Measurements from ENCODE around the gene CEACAM7.
"Not testable (repeated sequence)": the region's sequence is repeated elsewhere in the genome, so short reads cannot be mapped to it uniquely, and the experiment has no call there.

CEACAM7 gene

DNA sequence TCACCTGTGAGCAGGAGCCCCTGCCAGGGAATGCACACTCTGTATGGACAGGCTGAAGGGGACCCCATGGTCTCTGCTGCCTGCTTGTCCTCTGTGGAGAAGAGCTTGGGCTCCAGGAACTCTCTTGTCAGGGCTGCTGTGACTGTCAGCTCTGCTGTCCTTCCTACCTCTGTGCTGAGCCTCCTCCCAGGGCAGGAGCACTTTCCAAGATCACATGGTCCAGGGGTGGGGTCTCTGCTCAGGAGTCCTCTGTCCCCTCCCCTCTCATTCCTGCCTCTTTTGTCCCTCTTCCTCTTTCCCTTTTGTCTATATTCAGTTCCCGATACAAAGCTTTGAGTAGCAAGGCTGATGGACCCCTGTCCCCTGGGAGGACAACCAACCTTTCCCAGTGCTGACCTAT, at the start of gene CEACAM7:
Gene CEACAM7 (minus strand): TSS at position 173 of the 400 bp plus-strand sequence. CDS start 105 bp downstream, at position 68.
- no peak for DNase-seq

DNA sequence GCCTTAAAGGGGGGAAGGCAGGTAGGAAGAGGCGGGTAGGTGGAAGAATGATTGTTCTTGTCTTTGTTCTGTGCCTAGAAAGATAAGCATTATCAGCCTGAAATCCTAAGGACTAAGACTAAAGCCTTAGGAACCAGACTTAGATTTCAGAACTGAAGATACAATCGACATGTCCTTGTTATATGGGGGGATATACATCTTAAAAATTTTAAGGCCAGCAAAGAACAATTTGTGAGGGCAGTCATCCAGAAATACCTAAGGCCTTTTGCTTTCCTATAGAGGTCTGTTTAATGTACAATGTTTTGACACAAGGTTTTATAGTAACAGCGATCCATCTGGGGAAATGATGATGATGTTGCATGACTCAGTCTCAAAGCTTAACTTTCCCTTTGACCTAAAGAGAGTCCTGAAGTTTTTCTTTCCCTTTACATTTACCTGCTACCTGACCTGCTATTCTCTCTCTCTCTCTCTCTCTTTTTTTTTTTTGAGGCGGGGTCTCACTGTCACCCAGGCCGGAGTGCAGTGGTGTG, 47.1 kb upstream of the CEACAM7 start:
- DNase-seq, result no peak

DNA sequence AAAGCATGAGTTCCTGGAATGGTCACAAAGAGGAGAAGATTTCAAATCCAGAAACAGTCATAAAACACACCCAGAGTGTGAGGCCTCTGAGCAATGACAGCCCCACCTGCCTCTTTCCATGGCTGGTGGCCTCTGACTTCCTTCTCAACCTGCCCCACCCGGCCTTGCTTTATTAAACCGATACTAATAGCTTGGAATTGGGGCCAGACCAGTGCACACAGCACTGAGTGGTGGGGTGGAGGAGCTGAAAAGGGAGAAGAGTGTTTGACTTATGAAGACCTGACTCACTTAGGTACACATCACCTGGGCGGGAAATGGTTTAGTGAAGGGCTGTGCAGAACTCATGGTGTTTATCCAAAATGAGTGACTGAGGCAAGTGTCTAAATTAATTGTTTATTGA, 46.5 kb upstream of the CEACAM7 start:
- DNase-seq, result no peak

DNA sequence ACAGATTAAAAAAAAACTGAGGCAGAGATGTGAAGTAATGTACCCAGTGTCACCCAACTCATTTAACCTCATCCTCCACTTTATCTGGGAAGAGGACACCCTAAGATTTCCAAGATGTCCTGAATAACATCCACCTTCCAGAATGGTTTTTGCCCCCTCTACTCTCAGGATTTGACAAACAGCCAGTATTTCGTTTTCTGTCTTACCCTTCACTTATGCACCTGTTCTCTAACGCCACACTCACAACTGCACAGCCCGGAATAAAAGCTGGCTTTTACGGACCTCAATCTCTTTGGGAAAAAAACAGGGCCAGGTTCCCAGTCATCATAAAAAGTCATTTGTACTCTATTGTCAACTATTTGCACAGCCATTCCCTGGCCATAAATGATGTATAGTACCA, 46.1 kb upstream of the CEACAM7 start:
- DNase-seq, result no peak

DNA sequence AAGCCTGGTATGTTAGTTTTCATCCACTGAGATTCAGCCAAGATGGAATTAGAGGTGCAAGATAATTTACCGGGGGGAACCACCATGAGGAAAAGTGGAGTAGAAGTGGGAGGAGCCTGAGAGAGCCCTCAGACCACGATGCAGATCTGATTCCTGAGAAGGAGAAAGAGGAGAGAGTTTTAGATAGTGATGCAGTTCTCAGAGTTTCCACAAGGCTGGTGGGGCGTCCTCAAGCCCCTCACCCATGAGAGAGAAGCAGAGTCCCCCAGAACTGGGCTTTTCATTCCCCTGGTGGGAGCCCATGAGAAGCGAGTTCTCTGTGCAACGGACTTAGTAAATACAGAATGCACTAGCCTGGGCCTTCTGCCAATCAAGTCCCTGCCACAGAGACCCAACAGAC, 38.4 kb upstream of the CEACAM7 start:
- no peak for DNase-seq

DNA sequence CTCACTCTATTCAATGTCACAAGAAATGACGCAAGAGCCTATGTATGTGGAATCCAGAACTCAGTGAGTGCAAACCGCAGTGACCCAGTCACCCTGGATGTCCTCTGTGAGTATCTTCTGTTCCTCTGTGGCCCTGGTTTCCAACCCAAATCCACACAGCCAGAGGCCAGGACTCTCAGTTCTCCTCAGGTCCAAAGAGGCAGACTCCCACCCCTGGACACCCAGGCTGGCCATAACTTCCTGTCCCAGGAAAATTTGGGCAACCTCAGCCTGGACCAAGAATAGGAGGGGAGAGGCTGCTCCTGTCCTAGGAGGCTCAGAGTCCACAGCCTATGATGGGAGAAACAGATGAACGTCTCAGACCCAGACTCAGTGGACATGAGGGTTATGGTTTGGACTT, 32.0 kb upstream of the CEACAM7 start:
- no peak for DNase-seq

DNA sequence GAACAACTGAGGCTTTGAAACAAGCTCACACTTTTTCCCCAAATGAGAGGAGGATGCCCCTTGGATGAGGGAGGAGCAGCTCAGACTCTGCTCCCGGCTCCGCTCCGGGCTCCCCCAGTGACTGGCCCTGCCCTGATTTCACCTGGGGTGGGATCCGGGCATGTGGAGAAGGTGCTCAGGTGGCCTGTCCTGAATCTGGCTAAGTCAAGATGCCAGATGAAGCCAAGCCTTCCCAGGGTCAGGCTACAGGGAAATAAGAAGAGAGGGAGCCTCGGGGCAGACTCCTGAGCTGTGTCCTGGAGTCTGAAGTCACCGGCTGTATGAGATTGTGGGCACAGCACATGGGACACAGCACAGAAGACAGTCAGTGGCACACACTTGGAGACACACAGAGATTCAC, 30.7 kb upstream of the CEACAM7 start:
- no peak for DNase-seq

DNA sequence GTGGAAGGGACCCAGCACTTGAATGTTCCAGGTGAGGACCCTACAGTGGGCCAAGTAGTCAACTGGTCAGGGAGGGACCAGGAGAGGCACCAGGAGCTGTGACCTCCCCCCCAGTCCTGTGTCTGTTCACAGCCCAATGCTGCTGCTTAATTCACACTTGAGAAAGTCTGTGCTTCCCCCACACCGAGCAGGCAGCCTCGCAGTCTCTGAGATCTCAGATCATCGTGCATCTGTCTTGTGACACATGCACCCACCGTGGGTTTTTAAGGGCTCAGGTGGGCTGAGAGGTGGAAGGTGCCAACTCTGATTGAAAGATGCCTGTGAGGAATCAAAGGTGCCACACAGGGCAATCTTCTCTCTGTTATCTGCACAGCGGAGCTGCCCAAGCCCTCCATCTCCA, 26.5 kb upstream of the CEACAM7 start:
- DNase-seq, result no peak

DNA sequence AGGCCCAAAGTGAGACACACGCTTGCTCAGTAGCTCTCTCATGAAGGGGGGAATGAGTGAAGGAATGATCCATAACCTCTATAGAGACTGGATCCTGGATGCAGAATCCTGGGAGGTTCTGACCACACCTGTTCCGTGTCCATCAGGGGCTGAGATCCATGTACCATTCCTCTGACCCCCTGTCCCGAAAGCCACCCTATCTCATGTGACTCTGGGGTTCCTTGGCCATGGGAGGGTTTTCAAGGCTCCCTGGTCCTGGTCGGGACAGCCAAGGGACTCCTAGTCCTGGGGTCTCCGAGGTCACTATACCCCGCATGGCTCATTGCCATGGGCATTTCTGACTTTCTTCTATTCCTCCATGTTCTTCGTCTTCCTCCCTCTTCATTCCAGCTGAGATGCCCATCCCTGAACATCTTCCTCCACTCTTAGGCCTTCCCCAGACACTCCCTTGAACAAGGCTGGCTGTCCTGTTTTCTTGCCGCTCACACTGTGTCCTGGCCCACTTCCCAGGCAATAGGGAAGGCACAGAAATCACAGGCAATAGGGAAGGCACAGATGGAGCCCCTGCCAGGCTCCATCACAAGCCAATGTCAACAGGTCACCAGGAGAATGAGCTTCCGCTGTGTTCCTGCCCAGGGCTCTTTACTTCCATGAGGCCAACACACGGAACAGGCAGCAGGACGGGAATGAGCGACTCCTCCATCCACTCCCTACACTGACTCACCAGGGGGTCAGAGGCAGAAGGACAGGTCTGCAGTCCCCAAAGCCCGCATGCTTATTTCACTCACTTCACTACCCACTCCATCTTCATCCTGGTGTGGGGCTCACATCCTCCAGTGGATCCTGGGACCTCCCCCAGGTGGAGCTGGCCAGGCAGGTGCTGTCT, 23.5 kb upstream of the CEACAM7 start:
- no peak for DNase-seq

DNA sequence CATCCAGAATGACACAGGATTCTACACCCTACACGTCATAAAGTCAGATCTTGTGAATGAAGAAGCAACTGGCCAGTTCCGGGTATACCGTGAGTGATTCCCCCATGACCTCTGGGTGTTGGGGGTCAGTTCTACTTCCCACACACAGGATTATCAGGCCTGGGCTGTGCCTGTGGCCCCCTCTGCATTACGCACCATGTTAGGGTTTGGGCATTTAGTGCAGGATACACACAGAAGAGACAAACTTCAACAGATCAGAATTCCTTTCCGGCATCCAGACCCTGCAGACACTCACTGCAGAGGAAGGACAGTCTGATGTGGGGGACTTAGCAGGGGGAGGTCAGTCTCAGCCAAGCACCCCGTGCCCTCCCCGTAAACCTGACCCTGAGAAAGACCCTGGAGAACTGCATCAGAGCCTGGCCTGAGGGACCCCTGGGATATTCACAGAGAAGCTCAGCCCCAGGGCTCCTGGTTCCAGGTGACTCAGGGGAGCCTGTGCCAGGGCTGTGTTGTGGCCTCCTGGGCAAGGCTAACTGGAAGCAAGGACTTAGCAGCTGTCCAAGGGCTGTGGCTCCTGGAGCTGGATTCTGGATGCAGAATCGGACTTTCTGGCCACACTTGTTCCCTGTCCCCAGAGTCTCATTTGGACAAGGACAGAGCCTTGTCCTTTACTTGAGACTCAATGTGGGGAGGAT, 22.0 kb upstream of the CEACAM7 start:
- no peak for DNase-seq

DNA sequence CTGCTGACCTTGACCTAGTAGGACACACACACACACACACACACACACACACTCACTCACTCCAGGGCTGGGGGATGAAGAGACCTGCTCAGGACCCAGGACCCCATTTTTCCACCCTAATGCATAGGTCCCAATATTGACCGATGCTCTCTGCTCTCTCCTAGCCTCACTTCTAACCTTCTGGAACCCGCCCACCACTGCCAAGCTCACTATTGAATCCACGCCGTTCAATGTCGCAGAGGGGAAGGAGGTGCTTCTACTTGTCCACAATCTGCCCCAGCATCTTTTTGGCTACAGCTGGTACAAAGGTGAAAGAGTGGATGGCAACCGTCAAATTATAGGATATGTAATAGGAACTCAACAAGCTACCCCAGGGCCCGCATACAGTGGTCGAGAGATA, 21.4 kb upstream of the CEACAM7 start:
- DNase-seq, result not testable (repeated sequence)

DNA sequence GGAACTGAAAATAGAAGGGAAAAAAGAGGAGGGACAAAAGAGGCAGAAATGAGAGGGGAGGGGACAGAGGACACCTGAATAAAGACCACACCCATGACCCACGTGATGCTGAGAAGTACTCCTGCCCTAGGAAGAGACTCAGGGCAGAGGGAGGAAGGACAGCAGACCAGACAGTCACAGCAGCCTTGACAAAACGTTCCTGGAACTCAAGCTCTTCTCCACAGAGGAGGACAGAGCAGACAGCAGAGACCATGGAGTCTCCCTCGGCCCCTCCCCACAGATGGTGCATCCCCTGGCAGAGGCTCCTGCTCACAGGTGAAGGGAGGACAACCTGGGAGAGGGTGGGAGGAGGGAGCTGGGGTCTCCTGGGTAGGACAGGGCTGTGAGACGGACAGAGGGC, 20.4 kb upstream of the CEACAM7 start, which contains the start of gene CEACAM5:
Gene CEACAM5 (plus strand): TSS at position 146 of the 400 bp plus-strand sequence. CDS start 106 bp downstream, at position 252.
- no peak for DNase-seq

DNA sequence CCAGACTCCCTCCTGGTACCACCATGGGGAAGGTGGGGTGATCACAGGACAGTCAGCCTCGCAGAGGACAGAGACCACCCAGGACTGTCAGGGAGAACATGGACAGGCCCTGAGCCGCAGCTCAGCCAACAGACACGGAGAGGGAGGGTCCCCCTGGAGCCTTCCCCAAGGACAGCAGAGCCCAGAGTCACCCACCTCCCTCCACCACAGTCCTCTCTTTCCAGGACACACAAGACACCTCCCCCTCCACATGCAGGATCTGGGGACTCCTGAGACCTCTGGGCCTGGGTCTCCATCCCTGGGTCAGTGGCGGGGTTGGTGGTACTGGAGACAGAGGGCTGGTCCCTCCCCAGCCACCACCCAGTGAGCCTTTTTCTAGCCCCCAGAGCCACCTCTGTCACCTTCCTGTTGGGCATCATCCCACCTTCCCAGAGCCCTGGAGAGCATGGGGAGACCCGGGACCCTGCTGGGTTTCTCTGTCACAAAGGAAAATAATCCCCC, 19.9 kb upstream of the CEACAM7 start:
- DNase-seq, result no peak

DNA sequence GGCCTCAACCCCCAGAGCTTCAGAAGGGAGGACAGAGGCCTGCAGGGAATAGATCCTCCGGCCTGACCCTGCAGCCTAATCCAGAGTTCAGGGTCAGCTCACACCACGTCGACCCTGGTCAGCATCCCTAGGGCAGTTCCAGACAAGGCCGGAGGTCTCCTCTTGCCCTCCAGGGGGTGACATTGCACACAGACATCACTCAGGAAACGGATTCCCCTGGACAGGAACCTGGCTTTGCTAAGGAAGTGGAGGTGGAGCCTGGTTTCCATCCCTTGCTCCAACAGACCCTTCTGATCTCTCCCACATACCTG, 19.4 kb upstream of the CEACAM7 start:
- no peak for DNase-seq

DNA sequence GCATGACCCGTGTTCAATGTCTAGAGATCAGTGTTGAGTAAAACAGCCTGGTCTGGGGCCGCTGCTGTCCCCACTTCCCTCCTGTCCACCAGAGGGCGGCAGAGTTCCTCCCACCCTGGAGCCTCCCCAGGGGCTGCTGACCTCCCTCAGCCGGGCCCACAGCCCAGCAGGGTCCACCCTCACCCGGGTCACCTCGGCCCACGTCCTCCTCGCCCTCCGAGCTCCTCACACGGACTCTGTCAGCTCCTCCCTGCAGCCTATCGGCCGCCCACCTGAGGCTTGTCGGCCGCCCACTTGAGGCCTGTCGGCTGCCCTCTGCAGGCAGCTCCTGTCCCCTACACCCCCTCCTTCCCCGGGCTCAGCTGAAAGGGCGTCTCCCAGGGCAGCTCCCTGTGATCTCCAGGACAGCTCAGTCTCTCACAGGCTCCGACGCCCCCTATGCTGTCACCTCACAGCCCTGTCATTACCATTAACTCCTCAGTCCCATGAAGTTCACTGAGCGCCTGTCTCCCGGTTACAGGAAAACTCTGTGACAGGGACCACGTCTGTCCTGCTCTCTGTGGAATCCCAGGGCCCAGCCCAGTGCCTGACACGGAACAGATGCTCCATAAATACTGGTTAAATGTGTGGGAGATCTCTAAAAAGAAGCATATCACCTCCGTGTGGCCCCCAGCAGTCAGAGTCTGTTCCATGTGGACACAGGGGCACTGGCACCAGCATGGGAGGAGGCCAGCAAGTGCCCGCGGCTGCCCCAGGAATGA, 18.9 kb upstream of the CEACAM7 start:
- peak in 1 of 2 experiments; percentile 32 for DNase-seq

DNA sequence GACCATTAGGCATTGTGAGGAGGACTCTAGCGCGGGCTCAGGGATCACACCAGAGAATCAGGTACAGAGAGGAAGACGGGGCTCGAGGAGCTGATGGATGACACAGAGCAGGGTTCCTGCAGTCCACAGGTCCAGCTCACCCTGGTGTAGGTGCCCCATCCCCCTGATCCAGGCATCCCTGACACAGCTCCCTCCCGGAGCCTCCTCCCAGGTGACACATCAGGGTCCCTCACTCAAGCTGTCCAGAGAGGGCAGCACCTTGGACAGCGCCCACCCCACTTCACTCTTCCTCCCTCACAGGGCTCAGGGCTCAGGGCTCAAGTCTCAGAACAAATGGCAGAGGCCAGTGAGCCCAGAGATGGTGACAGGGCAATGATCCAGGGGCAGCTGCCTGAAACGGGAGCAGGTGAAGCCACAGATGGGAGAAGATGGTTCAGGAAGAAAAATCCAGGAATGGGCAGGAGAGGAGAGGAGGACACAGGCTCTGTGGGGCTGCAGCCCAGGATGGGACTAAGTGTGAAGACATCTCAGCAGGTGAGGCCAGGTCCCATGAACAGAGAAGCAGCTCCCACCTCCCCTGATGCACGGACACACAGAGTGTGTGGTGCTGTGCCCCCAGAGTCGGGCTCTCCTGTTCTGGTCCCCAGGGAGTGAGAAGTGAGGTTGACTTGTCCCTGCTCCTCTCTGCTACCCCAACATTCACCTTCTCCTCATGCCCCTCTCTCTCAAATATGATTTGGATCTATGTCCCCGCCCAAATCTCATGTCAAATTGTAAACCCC, 17.5 kb upstream of the CEACAM7 start:
- DNase-seq, result no peak

DNA sequence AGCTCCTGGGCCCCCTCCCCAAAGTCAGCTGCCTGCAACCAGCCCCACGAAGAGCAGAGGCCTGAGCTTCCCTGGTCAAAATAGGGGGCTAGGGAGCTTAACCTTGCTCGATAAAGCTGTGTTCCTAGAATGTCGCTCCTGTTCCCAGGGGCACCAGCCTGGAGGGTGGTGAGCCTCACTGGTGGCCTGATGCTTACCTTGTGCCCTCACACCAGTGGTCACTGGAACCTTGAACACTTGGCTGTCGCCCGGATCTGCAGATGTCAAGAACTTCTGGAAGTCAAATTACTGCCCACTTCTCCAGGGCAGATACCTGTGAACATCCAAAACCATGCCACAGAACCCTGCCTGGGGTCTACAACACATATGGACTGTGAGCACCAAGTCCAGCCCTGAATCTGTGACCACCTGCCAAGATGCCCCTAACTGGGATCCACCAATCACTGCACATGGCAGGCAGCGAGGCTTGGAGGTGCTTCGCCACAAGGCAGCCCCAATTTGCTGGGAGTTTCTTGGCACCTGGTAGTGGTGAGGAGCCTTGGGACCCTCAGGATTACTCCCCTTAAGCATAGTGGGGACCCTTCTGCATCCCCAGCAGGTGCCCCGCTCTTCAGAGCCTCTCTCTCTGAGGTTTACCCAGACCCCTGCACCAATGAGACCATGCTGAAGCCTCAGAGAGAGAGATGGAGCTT, 15.7 kb upstream of the CEACAM7 start:
- no peak for DNase-seq

DNA sequence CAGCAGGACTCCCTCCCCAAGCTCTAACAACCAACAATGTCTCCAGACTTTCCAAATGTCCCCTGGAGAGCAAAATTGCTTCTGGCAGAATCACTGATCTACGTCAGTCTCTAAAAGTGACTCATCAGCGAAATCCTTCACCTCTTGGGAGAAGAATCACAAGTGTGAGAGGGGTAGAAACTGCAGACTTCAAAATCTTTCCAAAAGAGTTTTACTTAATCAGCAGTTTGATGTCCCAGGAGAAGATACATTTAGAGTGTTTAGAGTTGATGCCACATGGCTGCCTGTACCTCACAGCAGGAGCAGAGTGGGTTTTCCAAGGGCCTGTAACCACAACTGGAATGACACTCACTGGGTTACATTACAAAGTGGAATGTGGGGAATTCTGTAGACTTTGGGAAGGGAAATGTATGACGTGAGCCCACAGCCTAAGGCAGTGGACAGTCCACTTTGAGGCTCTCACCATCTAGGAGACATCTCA, 14.1 kb upstream of the CEACAM7 start:
- peak in 1 of 2 experiments; percentile 19 for DNase-seq

DNA sequence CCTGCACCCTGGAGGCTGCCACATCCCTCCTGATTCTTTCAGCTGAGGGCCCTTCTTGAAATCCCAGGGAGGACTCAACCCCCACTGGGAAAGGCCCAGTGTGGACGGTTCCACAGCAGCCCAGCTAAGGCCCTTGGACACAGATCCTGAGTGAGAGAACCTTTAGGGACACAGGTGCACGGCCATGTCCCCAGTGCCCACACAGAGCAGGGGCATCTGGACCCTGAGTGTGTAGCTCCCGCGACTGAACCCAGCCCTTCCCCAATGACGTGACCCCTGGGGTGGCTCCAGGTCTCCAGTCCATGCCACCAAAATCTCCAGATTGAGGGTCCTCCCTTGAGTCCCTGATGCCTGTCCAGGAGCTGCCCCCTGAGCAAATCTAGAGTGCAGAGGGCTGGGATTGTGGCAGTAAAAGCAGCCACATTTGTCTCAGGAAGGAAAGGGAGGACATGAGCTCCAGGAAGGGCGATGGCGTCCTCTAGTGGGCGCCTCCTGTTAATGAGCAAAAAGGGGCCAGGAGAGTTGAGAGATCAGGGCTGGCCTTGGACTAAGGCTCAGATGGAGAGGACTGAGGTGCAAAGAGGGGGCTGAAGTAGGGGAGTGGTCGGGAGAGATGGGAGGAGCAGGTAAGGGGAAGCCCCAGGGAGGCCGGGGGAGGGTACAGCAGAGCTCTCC, 13.5 kb upstream of the CEACAM7 start:
- peak in 1 of 2 experiments; percentile 9 for DNase-seq

DNA sequence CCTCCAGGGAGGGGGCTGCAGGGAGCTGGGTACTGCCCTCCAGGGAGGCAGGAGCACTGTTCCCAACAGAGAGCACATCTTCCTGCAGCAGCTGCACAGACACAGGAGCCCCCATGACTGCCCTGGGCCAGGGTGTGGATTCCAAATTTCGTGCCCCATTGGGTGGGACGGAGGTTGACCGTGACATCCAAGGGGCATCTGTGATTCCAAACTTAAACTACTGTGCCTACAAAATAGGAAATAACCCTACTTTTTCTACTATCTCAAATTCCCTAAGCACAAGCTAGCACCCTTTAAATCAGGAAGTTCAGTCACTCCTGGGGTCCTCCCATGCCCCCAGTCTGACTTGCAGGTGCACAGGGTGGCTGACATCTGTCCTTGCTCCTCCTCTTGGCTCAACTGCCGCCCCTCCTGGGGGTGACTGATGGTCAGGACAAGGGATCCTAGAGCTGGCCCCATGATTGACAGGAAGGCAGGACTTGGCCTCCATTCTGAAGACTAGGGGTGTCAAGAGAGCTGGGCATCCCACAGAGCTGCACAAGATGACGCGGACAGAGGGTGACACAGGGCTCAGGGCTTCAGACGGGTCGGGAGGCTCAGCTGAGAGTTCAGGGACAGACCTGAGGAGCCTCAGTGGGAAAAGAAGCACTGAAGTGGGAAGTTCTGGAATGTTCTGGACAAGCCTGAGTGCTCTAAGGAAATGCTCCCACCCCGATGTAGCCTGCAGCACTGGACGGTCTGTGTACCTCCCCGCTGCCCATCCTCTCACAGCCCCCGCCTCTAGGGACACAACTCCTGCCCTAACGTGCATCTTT, 12.5 kb upstream of the CEACAM7 start:
- no peak for DNase-seq

Data from SW 1271 (cell line).